ENCODE measurements around the gene NAXD. TPM values are rescaled to one million over a fixed set of nuclear protein-coding genes. Genes with fewer than 3 reads are reported as not detected.
"Not testable (repeated sequence)": the region's sequence is repeated elsewhere in the genome, so short reads cannot be mapped to it uniquely, and the experiment has no call there.

NAXD gene
- total and polyA plus RNA-seq, 5 experiments from 2014 or later: 10.4 to 38.1 (median 26.9) TPM

DNA sequence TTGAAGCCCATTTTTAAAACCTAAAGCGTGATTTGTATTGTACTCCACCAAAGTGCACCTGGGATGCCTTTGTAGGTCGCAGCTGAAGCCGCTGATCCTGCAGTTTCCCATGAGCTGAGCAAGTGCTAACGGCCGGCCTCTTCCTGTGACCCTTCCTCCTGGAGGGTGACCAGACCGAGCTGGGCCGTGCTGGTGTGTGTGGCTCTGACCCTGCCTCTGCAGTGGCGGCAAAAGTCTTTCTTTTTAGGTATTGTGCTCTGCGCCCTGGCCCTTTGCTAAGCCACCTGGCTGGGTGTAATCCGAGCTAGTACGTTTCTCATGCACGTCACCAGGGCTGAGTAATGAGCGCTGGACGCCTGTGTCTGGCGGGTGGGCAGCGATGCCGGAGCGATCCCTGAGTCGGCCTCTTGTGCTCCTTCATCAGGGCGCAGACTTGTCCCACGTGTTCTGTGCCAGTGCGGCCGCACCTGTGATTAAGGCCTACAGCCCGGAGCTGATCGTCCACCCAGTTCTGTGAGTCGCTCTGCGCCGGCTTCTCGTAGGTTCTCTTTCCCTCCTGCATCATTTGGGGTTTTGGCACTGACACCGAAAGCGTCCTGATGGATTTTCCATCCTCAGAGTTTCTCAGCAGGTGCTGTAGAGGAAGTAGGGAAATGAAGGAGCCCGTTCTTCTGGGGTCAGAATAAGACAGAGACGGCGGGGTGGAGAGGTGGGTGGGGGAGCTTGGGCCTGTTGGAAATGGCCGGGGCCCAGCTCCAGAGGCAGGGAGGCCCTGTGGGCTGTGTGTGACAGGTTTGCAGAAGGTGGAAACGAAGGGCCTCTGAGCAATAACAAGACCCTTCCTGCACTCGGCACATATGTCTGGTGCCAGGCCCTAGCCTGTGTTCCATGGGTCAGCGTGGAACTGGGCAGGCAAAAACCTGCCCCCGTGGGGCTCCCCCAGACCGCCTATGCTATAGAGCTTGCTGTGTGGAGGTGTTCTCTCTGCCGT lies 9.7 kb downstream of the NAXD start:
- ATAC-seq (no peak), DNase-seq (no peak)
- H3K9me3 Mint-ChIP-seq: no peaks in the 10 kb centered on the region
- POLR2A ChIA-PET: interaction anchor here (2.2 kb wide), 1 partner anchor 10 kb away, joined by 10 read pairs; the partner anchor contains the start of gene NAXD
- no peak overlapping the region for H3K4me3 Mint-ChIP-seq
- H3K36me3 Mint-ChIP-seq: peaks cover 0 to 73% (median 9%) of the 10 kb centered on the region in 3 donors
- H3K27ac Mint-ChIP-seq: peak overlapping the region in 2 of 10 donors; percentile 56 to 66
- peaks cover 30 to 69% (median 51%) of the 10 kb centered on the region in 4 donors for H3K4me1 Mint-ChIP-seq
- H3K27me3 Mint-ChIP-seq: no peaks in the 10 kb centered on the region

DNA sequence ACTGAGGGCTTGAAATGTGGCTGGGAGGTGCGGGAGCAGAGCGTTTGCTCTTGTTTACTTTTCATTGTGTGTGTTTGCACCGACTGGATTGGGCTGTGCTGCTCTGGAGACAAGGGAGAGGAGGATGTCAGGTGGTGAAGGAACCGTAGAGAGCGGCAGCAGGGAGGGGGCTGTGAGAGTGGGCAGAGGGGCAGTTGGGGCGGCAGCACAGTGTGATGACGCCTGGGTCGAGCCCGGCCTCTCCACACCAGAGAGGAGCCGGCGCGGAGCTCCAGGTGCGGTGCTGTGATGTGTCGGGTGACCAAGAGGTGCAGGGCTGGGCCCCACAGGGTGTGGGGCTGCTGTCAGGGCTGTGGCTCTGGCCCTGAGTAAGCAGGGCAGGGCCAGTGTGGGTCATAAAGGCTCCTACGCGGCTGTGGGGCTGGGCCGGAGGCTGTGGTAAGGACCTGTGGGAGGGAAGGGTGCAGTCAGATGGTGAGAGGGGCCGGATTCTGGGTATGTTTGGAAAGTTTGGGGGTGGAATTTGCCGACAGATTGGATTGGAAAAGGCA lies 10.5 kb downstream of the NAXD start:
- ATAC-seq (no peak), DNase-seq (no peak)
- H3K4me3 Mint-ChIP-seq: no peak overlapping the region
- peaks cover 0 to 75% (median 9%) of the 10 kb centered on the region in 3 donors for H3K36me3 Mint-ChIP-seq
- no peaks in the 10 kb centered on the region for H3K9me3 Mint-ChIP-seq
- H3K27me3 Mint-ChIP-seq: no peaks in the 10 kb centered on the region
- H3K27ac Mint-ChIP-seq: peak overlapping the region in 5 of 10 donors; percentile 6 to 58 (median 49)
- POLR2A ChIA-PET: interaction anchor here (0.7 to 2.2 kb wide), 2 partner anchors 11 to 142 kb away, joined by 3 to 10 read pairs; partner anchors contain the start of gene NAXD
- H3K4me1 Mint-ChIP-seq: peaks cover 32 to 70% (median 54%) of the 10 kb centered on the region in 4 donors

DNA sequence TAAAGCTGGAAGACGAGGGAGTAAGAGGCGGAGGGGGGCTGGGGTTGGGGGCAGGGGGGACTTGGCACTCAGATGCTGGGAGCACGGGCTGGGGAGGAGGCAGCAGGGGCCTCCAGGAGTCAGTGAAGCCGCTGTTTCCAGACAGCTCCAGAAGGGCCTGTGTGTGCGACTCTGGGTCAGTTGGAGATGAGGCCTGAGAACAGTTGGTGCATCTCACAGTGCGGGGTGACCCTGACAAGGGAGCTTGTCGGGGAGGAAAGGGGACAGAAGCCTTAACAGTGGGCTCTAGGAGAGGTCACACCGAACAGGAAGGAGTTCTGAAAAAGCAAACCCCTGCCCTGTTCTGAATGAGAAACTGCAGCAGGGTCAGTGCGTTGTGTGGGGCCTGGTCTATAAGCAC lies 11.2 kb downstream of the NAXD start:
- Mint-ChIP-seq H3K27me3 (no peaks in the 10 kb centered on the region), H3K27ac (peak overlapping the region in 3 of 10 donors; percentile 5 to 51 (median 39)), H3K4me3 (no peak overlapping the region), H3K4me1 (peaks cover 34 to 72% (median 59%) of the 10 kb centered on the region in 4 donors), H3K9me3 (no peaks in the 10 kb centered on the region), H3K36me3 (peaks cover 0 to 77% (median 9%) of the 10 kb centered on the region in 3 donors)
- ATAC-seq: no peak
- no peak for DNase-seq
- POLR2A ChIA-PET: interaction anchor here (0.7 kb wide), 1 partner anchor 141 kb away, joined by 3 read pairs; no protein-coding TSS in a partner anchor

DNA sequence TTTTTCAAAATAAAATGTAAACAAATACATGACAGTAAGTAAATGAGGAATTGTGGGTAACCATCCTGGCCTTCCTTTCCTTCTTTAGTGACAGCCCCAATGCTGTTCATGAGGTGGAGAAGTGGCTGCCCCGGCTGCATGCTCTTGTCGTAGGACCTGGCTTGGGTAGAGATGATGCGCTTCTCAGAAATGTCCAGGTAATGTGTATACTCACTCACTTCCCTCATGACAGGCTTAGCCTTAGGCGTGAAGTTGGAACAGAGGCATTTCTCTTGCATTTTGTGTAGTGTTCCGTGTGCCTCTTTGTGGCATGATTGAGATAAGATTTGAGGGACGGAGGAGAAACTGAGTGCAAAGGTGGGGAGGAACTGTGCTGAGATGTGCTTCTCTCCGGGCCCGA lies 12.0 kb downstream of the NAXD start:
- H3K27ac Mint-ChIP-seq: peak overlapping the region in 3 of 10 donors; percentile 39 to 58 (median 50)

DNA sequence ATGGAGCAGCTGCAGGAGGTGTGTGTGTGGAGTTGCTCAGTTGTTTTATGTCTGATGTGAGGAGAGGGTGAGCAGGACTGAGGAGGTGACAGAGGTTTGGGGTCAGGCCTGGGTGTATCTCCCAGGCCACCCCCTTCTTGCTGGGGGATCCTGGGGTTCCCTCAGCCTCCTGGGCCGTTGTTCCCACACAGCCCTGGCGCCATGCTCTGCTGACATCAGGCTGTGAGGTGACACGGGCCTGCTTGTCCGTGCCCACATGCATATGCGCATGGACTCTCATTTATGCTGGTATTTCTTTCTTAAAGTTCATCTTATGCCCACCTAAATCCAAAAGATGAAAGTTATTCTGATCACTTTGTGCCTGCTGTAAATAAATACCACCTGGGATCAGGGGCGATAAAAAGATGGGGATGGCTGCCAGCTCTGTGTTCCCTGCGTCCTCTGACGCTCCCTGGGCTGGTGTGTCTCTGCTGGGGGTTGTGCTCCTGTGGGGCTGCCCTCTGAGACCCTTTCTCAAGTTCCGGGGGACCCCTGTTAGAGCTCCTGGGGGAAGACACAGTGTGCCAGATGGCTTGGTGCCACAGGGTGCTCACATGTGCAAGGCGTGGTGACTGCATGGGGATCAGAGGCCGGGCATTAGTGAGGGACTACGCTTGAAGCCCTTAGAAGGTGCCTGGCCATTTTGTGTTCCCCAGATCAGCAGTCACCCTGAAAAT lies 12.6 kb downstream of the NAXD start:
- no peak for ATAC-seq
- H3K27ac Mint-ChIP-seq: peak overlapping the region in 8 of 10 donors; percentile 19 to 80 (median 59)
- H3K9me3 Mint-ChIP-seq: no peaks in the 10 kb centered on the region
- peaks cover 33 to 65% (median 51%) of the 10 kb centered on the region in 4 donors for H3K4me1 Mint-ChIP-seq
- no peak overlapping the region for H3K4me3 Mint-ChIP-seq
- no peaks in the 10 kb centered on the region for H3K27me3 Mint-ChIP-seq
- peaks cover 0 to 70% (median 5%) of the 10 kb centered on the region in 3 donors for H3K36me3 Mint-ChIP-seq
- no peak for DNase-seq
- POLR2A ChIA-PET: no interaction called here

More for the DNA sequence above, 12.0 kb downstream of the NAXD start:
- Mint-ChIP-seq H3K9me3 (no peaks in the 10 kb centered on the region), H3K27me3 (no peaks in the 10 kb centered on the region), H3K4me3 (no peak overlapping the region), H3K36me3 (peaks cover 0 to 74% (median 9%) of the 10 kb centered on the region in 3 donors), H3K4me1 (peaks cover 36 to 69% (median 54%) of the 10 kb centered on the region in 4 donors)
- ATAC-seq (no peak), DNase-seq (no peak)
- POLR2A ChIA-PET: no interaction called here

DNA sequence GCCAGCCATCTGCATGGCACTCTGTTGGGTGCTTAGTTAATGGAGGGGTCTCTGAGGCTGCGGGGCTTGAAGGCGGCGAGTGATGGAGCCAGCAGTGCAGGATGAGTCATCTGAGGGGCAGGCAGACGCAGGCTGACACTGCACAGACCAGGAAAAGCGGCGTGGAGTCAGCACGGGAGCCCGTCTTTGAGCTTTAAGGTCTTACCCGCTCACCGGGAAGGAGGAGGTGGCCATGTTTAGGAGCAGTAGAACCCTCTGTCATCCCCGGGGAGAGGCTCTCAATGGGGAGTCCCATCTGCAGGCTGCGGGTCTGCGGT lies 13.1 kb downstream of the NAXD start:
- Mint-ChIP-seq H3K4me1 (peaks cover 31 to 61% (median 51%) of the 10 kb centered on the region in 4 donors), H3K9me3 (no peaks in the 10 kb centered on the region), H3K36me3 (peaks cover 0 to 64% (median 5%) of the 10 kb centered on the region in 3 donors), H3K4me3 (no peak overlapping the region), H3K27me3 (no peaks in the 10 kb centered on the region), H3K27ac (peak overlapping the region in 8 of 10 donors; percentile 19 to 80 (median 58))
- POLR2A ChIA-PET: no interaction called here
- ATAC-seq (no peak), DNase-seq (no peak)

DNA sequence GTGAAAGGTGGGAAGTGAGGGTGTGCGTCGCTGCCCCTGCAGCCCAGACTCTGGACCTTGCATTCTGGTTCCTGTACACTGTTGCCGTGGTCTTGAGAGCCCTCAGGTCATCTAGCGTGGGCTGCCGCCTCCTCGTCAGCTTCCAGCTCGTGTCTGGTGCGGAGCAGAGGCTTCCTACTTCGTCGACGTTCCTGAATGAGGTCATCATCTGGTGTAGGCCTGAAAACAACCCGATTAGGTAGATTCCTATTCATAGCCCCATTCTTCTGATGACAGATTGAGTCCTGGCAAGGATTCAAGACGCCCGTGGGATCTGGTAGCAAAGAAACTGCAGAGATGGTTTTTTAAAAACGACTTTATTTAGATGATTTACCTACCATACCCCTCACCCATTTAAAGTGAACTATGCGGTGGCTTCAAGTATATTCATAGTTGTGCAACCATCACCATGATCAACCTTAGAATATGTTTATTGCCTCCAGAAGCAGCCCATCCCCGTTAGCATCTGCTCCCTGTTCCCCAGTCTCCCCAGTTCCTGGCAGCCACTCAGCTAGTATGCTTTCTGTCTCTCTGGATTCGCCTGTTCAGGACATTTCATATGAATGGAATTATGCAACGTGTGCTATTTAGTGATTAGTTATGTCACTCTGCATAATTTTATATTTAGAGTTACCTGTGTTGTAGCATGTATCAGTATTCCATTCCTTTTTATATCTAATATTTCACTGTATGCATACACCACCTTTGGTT lies 13.8 kb downstream of the NAXD start:
- peak overlapping the region in 1 of 10 donors; percentile 33 for H3K4me3 Mint-ChIP-seq
- POLR2A ChIA-PET: no interaction called here
- ATAC-seq (no peak), DNase-seq (no peak)
- H3K27ac Mint-ChIP-seq: peak overlapping the region in 8 of 10 donors; percentile 25 to 83 (median 66)
- peaks cover 0 to 63% (median 5%) of the 10 kb centered on the region in 3 donors for H3K36me3 Mint-ChIP-seq
- no peaks in the 10 kb centered on the region for H3K27me3 Mint-ChIP-seq
- peaks cover 31 to 61% (median 51%) of the 10 kb centered on the region in 4 donors for H3K4me1 Mint-ChIP-seq
- no peaks in the 10 kb centered on the region for H3K9me3 Mint-ChIP-seq

DNA sequence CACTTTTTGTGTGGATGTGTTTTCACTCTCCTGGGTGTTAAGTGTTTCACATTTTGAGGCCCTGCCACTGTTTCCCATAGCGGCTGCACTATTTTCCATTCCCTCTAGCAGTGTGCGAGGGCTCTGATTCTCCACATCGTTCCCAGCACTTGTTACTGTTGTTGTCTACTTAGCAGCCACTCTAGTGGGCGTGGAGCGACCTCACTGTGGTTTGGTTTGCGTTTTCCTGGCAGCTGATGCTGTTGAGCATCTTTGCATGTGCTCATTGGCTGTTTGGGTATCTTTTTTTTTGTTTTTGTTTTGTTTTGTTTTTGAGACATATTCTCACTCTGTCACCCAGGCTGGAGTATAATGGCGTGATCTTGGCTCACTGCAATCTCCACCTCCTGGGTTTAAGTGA lies 14.4 kb downstream of the NAXD start:
- POLR2A ChIA-PET: no interaction called here
- peaks cover 0 to 63% (median 5%) of the 10 kb centered on the region in 3 donors for H3K36me3 Mint-ChIP-seq

DNA sequence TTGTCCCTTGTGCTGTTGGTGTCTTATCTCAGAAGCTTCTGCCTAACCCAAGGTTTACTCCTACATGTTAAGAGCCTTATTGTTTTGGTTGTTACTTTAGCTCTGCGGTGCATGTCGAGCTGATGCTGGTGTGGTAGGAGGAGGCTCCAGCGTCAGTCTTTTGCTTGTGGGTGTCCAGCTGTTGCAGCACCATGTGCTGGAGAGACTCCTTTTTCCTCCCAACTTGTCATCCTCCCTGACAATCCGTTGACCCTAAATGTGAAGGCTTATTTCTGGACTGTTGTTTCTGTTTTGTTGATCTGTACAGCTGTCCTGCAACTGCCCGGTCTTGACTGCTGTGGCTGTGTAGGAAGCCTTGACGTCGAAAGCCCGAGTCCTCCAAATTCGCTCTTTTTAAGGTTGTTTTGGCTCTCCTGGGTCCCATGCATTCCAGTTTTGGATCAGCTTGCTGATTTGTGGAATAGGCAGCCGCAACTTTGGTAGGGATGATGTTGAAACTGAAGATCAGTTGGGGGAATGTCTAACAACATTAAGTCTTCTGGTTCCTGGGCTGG lies 15.3 kb downstream of the NAXD start:
- Mint-ChIP-seq H3K36me3 (peaks cover 0 to 65% (median 5%) of the 10 kb centered on the region in 3 donors), H3K4me1 (peaks cover 29 to 58% (median 49%) of the 10 kb centered on the region in 4 donors)
- POLR2A ChIA-PET: no interaction called here

More for the DNA sequence above, 14.4 kb downstream of the NAXD start:
- DNase-seq: peak in 4 of 10 donors; percentile 9 to 47 (median 36)
- H3K9me3 Mint-ChIP-seq: no peaks in the 10 kb centered on the region
- H3K27me3 Mint-ChIP-seq: no peaks in the 10 kb centered on the region
- H3K4me1 Mint-ChIP-seq: peaks cover 31 to 61% (median 51%) of the 10 kb centered on the region in 4 donors
- peak overlapping the region in 1 of 10 donors; percentile 54 for H3K4me3 Mint-ChIP-seq
- peak; percentile 60 to 82 for ATAC-seq
- peak overlapping the region; percentile 25 to 83 (median 58) for H3K27ac Mint-ChIP-seq

DNA sequence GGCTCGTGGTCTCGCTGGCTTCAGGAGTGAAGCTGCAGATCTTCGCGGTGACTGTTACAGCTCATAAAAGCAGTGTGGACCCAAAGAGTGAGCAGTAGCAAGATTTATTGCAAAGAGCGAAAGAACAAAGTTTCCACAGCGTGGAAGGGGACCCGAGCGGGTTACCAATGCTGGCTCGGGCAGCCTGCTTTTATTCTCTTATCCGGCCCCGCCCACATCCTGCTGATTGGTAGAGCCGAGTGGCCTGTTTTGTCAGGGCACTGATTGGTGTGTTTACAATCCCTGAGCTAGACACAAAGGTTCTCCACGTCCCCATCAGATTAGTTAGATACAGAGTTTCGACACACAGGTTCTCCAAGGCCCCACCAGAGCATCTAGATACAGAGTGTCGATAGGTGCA lies 16.9 kb downstream of the NAXD start:
- H3K36me3 Mint-ChIP-seq: peaks cover 0 to 67% (median 8%) of the 10 kb centered on the region in 3 donors
- H3K27ac Mint-ChIP-seq: peak overlapping the region; percentile 31 to 89 (median 56)
- H3K27me3 Mint-ChIP-seq: not testable (repeated sequence)

More for the DNA sequence above, 15.3 kb downstream of the NAXD start:
- ATAC-seq: no peak
- peak overlapping the region in 8 of 10 donors; percentile 16 to 76 (median 44) for H3K27ac Mint-ChIP-seq
- no peaks in the 10 kb centered on the region for H3K27me3 Mint-ChIP-seq
- H3K4me3 Mint-ChIP-seq: no peak overlapping the region
- no peaks in the 10 kb centered on the region for H3K9me3 Mint-ChIP-seq
- no peak for DNase-seq

DNA sequence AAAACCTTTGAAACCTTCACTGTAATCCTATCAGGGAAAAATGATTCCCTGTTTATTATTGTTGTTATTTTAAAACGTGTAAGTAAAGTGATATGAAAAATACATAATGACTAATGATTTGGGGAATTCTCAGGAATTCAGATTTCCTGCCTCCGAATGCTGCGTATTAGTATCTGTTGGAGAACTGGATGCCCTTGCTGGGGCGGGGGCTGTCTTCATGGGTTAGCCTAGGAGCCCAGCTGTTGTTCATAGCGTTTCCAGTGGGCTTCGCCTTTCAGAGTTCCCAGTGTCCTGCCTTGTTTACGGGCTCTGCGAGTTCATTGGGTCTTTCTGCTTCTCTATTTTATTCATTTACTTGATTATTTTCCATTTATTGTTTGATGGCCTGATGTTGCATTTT lies 18.4 kb downstream of the NAXD start:
- H3K4me3 Mint-ChIP-seq: no peak overlapping the region
- H3K4me1 Mint-ChIP-seq: peaks cover 13 to 34% (median 27%) of the 10 kb centered on the region in 4 donors
- H3K9me3 Mint-ChIP-seq: no peaks in the 10 kb centered on the region
- peak overlapping the region in 1 of 10 donors; percentile 46 for H3K27ac Mint-ChIP-seq
- no peak for ATAC-seq
- DNase-seq: no peak
- no peaks in the 10 kb centered on the region for H3K27me3 Mint-ChIP-seq
- peaks cover 0 to 66% (median 8%) of the 10 kb centered on the region in 3 donors for H3K36me3 Mint-ChIP-seq
- POLR2A ChIA-PET: no interaction called here

More for the DNA sequence above, 16.9 kb downstream of the NAXD start:
- Mint-ChIP-seq H3K4me3 (peak overlapping the region in 3 of 10 donors; percentile 4 to 45 (median 14)), H3K4me1 (peaks cover 23 to 46% (median 39%) of the 10 kb centered on the region in 4 donors)
- H3K9me3 Mint-ChIP-seq, ATAC-seq, POLR2A ChIA-PET, DNase-seq: not testable (repeated sequence)

Measured in naive thymus-derived CD8-positive, alpha-beta T cell (primary cell).